Dermis microvascular lymphatic vessel endothelial cell (primary cell): Measurements from ENCODE around the gene PCDHB13. TPM values are rescaled to one million over a fixed set of nuclear protein-coding genes. Genes with fewer than 3 reads are reported as not detected.
"Not testable (repeated sequence)": the region's sequence is repeated elsewhere in the genome, so short reads cannot be mapped to it uniquely, and the experiment has no call there.

Experiments used
- DNase-seq, 2 donors: peaks; one replicate each; pipeline versions ENCODE4 v3.0.0 to v3.0.0-alpha.2; 2010; ENCODE audit warnings: low read depth in 2 of 2
- total RNA-seq: library from RNA; depleted of rRNA; stranded (reverse); fragments of >200 nt; gene quantifications from 2 replicates; pipeline ENCODE4 v1.2.1, GENCODE V29; 2014

PCDHB13 gene
- total RNA-seq, 1 donor from 2014 or later = 0.51 TPM

DNA sequence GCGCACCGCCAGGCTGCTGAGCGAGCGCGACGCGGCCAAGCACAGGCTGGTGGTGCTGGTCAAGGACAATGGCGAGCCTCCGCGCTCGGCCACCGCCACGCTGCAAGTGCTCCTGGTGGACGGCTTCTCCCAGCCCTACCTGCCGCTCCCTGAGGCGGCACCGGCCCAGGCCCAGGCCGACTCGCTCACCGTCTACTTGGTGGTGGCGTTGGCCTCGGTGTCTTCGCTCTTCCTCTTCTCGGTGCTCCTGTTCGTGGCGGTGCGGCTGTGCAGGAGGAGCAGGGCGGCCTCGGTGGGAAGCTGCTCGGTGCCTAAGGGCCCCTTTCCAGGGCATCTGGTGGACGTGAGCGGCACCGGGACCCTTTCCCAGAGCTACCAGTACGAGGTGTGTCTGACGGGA, 12.1 kb upstream of the PCDHB13 start:
- DNase-seq = not testable (repeated sequence)

DNA sequence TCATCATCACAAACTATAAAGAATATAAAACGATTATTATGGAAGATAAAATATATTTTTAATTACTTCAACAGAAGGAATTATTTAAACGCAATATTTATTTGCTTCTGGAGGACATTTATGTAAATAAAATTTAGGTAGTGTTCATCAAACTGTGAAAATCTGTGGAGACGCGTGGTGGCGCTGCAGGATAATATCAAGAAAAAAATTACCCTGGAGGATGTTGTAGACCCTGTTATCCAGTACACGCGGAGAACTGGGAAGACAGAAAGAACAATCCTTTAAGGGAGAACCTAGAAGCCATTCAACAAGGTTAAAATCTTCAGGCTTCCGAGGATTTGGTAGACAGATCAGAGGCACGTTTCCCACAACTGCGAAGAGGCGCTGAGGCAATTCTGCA, 5.2 kb upstream of the PCDHB13 start, which contains the start of gene PCDHB12:
Gene PCDHB12 (plus strand): TSS at position 242 of the 400 bp plus-strand sequence. CDS start 189 bp downstream, outside the sequence.
- DNase-seq = peak in 1 of 2 donors; percentile 27

DNA sequence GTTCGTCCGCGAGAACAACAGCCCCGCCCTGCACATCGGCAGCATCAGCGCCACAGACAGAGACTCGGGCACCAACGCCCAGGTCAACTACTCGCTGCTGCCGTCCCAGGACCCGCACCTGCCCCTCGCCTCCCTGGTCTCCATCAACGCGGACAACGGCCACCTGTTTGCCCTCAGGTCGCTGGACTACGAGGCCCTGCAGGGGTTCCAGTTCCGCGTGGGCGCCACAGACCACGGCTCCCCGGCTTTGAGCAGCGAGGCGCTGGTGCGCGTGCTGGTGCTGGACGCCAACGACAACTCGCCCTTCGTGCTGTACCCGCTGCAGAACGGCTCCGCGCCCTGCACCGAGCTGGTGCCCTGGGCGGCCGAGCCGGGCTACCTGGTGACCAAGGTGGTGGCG, 3.4 kb upstream of the PCDHB13 start:
- DNase-seq = not testable (repeated sequence)

DNA sequence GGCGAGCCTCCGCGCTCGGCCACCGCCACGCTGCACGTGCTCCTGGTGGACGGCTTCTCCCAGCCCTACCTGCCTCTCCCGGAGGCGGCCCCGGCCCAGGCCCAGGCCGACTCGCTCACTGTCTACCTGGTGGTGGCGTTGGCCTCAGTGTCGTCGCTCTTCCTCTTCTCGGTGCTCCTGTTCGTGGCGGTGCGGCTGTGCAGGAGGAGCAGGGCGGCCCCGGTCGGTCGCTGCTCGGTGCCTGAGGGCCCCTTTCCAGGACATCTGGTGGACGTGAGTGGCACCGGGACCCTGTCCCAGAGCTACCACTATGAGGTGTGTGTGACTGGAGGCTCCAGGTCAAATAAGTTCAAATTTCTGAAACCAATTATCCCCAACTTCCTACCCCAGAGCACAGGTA, 2.9 kb upstream of the PCDHB13 start:
- DNase-seq = not testable (repeated sequence)

DNA sequence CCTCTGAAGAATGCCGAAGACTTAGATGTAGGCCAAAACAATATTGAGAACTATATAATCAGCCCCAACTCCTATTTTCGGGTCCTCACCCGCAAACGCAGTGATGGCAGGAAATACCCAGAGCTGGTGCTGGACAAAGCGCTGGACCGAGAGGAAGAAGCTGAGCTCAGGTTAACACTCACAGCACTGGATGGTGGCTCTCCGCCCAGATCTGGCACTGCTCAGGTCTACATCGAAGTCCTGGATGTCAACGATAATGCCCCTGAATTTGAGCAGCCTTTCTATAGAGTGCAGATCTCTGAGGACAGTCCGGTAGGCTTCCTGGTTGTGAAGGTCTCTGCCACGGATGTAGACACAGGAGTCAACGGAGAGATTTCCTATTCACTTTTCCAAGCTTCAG, 864 bp downstream of the PCDHB13 start:
- not testable (repeated sequence) for DNase-seq

DNA sequence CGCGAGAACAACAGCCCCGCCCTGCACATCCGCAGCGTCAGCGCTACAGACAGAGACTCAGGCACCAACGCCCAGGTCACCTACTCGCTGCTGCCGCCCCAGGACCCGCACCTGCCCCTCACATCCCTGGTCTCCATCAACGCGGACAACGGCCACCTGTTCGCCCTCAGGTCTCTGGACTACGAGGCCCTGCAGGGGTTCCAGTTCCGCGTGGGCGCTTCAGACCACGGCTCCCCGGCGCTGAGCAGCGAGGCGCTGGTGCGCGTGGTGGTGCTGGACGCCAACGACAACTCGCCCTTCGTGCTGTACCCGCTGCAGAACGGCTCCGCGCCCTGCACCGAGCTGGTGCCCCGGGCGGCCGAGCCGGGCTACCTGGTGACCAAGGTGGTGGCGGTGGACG, 1.8 kb downstream of the PCDHB13 start:
- DNase-seq = not testable (repeated sequence)

DNA sequence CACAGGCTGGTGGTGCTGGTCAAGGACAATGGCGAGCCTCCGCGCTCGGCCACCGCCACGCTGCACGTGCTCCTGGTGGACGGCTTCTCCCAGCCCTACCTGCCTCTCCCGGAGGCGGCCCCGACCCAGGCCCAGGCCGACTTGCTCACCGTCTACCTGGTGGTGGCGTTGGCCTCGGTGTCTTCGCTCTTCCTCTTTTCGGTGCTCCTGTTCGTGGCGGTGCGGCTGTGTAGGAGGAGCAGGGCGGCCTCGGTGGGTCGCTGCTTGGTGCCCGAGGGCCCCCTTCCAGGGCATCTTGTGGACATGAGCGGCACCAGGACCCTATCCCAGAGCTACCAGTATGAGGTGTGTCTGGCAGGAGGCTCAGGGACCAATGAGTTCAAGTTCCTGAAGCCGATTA, 2.3 kb downstream of the PCDHB13 start:
- not testable (repeated sequence) for DNase-seq

DNA sequence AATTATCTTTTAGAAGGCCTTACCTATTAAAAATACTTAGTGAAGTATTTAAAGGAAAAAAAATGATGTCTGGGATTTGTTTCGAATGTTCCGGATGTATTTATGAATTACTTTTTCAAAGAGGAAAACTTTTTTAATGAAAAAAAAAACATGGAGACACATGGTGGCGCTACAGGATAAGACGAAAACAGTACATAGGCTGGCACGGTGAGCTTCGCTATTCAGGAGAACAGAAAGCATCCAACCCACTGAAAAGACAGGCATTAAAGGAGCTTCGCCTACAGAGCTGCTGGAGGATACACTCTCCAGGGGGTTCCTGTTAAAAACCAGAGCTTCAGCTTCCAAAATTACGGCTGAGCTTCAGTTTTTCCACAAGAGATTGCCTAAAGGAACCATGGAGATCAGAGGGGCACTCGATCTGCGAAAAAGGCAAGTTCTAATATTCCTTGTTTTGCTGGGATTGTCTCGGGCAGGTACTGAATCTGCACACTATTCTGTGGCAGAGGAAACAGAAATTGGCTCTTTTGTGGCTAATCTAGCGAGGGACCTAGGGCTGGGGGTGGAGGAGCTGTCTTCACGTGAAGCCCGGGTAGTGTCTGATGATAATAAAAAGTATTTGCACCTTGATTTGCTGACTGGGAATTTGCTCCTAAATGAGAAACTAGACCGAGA, 9.5 kb downstream of the PCDHB13 start, which contains the start of gene PCDHB14:
Gene PCDHB14 (plus strand): TSS at position 232 of the 672 bp plus-strand sequence. CDS start 163 bp downstream, at position 395.
- DNase-seq = peak; percentile 15 to 46

DNA sequence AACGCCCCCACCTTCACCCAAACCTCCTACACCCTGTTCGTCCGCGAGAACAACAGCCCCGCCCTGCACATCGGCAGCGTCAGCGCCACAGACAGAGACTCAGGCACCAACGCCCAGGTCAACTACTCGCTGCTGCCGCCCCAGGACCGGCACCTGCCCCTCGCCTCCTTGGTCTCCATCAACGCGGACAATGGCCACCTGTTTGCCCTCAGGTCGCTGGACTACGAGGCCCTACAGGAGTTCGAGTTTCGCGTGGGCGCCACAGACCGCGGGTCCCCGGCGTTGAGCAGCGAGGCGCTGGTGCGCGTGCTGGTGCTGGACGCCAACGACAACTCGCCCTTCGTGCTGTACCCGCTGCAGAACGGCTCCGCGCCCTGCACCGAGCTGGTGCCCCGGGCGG, 11.1 kb downstream of the PCDHB13 start:
- not testable (repeated sequence) for DNase-seq

DNA sequence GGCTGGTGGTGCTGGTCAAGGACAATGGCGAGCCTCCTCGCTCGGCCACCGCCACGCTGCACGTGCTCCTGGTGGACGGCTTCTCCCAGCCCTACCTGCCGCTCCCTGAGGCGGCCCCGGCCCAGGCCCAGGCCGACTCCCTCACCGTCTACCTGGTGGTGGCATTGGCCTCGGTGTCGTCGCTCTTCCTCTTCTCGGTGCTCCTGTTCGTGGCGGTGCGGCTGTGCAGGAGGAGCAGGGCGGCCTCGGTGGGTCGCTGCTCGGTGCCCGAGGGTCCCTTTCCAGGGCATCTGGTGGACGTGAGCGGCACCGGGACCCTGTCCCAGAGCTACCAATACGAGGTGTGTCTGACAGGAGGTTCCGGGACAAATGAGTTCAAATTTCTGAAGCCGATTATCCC, 11.7 kb downstream of the PCDHB13 start:
- not testable (repeated sequence) for DNase-seq

DNA sequence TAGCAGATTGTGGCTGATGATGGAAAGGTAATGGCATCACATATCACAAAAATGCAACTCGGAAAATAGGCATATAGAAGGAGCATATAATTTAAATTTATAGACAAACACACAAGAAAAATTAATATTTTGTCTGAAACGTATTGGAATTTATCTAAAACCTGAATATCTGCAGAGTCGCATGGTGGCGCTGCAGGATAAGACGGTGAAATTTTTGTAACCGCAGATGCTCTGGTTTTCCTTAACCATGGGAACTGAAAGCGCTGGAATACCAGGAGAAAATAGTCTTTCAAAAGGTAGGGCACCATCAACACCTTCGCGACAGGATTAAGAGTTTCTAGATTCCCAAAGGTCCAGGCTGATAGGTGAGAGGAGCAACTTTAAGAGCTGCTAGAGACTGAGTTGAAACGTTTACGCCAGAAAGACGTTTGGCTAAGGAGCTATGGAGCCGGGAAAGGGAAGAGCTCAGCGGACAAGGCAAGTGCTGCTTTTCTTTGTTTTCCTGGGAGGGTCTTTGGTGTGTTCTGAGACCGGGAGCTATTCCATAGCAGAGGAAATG, 20.5 kb downstream of the PCDHB13 start:
- DNase-seq = peak; percentile 4 to 17

DNA sequence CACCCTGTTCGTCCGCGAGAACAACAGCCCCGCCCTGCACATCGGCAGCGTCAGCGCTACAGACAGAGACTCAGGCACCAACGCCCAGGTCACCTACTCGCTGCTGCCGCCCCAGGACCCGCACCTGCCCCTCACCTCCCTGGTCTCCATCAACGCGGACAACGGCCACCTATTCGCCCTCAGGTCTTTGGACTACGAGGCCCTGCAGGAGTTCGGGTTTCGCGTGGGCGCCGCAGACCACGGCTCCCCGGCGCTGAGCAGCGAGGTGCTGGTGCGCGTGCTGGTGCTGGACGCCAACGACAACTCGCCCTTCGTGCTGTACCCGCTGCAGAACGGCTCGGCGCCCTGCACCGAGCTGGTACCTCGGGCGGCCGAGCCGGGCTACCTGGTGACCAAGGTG, 22.2 kb downstream of the PCDHB13 start:
- DNase-seq = not testable (repeated sequence)

DNA sequence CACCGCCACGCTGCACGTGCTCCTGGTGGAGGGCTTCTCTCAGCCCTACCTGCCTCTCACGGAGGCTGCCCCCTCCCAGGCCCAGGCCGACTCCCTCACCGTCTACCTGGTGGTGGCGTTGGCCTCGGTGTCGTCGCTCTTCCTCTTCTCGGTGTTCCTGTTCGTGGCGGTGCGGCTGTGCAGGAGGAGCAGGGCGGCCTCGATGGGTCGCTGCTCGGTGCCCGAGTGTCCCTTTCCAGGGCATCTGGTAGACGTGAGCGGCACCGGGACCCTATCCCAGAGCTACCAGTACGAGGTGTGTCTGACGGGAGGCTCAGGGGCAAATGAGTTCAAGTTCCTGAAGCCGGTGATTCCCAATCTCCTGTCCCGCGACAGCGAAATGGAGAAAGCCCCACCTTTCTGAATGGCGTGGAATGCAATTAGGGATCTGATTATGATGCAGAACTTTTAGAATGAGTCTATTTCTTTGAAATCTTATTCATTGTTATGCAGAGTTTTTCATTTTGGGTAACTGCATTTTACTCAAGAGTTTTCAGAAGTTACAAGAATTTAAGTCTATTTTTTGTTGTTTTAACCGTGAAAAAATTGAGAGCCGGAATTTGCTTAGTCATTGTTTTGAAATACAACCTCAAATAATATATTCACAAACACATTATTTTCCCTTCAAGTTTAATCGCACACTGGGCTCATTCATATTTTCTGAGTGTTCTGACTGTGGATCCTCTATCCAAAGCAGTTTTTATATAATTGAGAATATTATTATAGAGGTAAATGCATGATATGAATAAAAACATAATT, 23.0 kb downstream of the PCDHB13 start:
- DNase-seq = no peak

DNA sequence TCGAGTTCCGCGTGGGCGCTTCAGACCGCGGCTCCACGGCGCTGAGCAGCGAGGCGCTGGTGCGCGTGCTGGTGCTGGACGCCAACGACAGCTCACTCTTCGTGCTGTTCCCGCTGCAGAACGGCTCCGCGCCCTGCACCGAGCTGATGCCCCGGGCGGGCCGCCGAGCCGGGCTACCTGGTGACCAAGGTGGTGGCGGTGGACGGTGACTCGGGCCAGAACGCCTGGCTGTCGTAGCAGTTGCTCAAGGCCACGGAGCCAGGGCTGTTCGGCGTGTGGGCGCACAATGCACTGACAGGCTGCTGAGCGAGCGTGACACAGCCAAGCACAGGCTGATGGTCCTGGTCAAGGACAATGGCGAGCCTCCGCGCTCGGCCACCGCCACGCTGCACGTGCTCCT, 27.8 kb downstream of the PCDHB13 start:
- no peak for DNase-seq

DNA sequence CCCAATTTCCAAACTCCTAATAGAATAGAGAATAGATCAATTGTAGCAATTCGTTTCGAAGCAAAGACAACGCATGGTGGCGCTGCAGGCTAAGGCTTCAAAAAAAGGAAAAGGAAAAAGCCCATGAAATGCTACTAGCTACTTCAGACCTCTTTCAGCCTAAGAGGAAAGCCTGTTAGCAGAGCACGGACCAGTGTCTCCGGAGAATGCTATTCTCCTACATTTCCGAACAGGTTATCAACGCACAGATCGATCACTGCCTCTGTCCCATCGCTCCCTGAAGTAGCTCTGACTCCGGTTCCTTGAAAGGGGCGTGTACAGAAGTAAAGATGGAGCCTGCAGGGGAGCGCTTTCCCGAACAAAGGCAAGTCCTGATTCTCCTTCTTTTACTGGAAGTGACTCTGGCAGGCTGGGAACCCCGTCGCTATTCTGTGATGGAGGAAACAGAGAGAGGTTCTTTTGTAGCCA, 31.6 kb downstream of the PCDHB13 start, which contains the start of gene PCDHB15:
Gene PCDHB15 (plus strand): TSS at position 146 of the 468 bp plus-strand sequence. CDS start 184 bp downstream, at position 330.
- peak in 1 of 2 donors; percentile 8 for DNase-seq

DNA sequence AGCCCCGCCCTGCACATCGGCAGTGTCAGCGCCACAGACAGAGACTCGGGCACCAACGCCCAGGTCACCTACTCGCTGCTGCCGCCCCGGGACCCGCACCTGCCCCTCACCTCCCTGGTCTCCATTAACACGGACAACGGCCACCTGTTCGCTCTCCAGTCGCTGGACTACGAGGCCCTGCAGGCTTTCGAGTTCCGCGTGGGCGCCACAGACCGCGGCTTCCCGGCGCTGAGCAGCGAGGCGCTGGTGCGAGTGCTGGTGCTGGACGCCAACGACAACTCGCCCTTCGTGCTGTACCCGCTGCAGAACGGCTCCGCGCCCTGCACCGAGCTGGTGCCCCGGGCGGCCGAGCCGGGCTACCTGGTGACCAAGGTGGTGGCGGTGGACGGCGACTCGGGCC, 33.3 kb downstream of the PCDHB13 start:
- not testable (repeated sequence) for DNase-seq

DNA sequence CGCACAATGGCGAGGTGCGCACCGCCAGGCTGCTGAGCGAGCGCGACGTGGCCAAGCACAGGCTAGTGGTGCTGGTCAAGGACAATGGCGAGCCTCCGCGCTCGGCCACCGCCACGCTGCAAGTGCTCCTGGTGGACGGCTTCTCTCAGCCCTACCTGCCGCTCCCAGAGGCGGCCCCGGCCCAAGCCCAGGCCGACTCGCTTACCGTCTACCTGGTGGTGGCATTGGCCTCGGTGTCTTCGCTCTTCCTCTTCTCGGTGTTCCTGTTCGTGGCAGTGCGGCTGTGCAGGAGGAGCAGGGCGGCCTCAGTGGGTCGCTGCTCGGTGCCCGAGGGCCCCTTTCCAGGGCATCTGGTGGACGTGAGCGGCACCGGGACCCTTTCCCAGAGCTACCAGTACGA, 33.7 kb downstream of the PCDHB13 start:
- DNase-seq = not testable (repeated sequence)

DNA sequence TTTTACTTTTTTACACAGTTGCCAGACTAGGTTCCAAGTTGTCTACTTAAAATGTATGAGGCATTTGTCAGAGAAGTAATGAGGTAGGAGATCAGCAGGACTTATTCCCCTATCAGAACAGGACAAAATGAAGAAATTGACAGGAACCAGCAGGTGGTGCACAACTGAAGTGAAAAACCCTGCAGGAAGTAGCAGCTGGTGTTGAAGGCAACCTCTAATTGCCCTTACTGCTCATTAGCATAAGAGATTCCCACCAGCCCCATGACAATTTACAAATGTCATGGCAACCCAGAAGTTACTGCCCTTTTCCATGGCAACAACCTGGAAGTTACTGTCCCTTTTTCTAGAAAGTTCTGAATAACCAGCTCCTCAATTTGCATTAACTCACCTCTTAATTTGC, 36.9 kb downstream of the PCDHB13 start:
- no peak for DNase-seq

DNA sequence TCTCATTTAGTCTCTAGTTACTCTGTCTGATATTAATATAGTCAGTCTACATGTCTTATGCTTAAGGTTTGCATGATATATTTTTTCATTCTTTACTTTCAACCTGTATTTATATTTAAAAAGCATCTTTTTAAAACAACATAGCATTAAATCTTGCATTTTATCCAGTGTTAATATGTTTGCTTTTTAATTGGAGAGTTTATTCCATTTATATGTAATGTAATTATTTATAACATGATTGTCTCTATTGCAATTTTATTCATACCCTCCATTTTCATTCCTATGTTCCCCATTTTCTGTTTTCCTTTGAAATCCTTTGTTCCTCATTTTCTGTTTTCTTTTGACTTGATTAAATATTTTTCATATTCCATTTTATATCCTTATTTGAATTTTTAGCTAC, 44.7 kb downstream of the PCDHB13 start:
- DNase-seq = no peak

DNA sequence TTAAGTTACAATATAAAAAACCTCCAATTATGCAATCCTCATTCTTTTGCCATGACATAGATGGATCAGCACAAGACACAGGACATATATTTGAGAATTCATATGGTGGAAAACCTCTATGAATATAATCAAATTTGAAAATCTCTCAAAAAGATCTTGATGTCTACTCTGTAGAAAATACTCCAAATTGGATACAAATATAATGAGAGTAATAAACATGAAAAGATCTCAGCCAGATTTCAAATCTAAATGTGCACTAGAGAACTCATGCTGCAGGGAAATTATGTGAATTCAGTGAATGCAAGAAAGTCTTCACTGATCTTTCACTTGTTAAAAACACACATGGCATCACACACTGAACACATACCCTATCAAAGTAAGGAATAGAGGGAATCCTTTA, 45.2 kb downstream of the PCDHB13 start:
- no peak for DNase-seq

DNA sequence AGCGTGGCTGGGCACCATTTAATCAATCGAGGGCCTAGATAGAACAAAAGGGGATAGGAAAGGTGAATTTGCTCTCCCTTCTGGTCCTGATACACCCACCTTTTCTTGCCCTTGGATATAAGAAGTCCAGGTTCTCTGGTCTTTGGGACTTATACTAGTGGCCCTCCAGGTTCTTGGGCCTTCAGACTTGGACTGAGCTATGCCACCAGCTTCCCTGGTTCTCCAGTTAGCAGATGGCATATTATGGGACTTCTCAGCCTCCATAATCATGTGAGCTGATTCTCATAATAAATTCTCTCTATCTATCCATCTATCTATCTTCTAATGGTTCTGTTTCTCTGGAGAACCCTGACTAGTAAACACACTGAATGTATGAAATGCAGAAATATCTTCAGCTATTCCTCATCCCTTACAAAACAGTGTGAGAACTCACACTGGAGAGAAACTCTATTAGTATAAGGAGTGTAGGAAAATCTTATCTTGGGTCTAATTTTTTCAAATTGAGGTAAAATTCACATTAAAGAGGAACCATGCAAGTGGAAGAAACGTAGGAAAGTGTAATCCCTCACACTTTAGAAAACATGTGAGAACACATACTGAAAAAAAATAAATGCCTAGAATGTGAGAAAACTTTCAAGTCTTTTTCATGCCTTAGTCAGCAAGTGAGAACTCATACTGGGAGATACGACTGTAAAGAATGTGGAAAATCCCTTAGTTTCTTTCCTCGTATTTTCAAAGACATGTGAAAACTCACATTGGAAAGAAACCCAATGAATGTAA, 46.9 kb downstream of the PCDHB13 start:
- peak in 1 of 2 donors; percentile 7 for DNase-seq
